Fibroblast of pulmonary artery (primary cell): ENCODE results near the gene HM13.

Source experiments
- DNase-seq: peaks from one replicate; pipeline ENCODE4 v3.0.0-alpha.2; 2010; ENCODE audit warnings: low read depth
- H3K4me3 ChIP-seq: replicated peaks from 2 replicates; pipeline ENCODE4 v1.5.1; 2011; ENCODE audit warnings: low read depth, mild to moderate bottlenecking, control low read depth, low read length, moderate library complexity
- CTCF ChIP-seq: IDR thresholded peaks from 2 replicates; pipeline ENCODE4 v1.5.1; 2011; ENCODE audit warnings: mild to moderate bottlenecking, control low read depth, low read length, inconsistent platforms; ENCODE audit errors: missing control alignments

The HM13 gene

GRCh38 chr20:31475472-31476293 lies 38.6 kb upstream of the HM13 start:
- no peak for TF ChIP-seq CTCF
- no peak for DNase-seq
- H3K4me3 ChIP-seq, result peak overlapping the region; percentile 48

GRCh38 chr20:31476294-31476585 lies 38.0 kb upstream of the HM13 start:
- TF ChIP-seq CTCF, result no peak
- no peak for DNase-seq
- H3K4me3 ChIP-seq, result no peak overlapping the region

DNA sequence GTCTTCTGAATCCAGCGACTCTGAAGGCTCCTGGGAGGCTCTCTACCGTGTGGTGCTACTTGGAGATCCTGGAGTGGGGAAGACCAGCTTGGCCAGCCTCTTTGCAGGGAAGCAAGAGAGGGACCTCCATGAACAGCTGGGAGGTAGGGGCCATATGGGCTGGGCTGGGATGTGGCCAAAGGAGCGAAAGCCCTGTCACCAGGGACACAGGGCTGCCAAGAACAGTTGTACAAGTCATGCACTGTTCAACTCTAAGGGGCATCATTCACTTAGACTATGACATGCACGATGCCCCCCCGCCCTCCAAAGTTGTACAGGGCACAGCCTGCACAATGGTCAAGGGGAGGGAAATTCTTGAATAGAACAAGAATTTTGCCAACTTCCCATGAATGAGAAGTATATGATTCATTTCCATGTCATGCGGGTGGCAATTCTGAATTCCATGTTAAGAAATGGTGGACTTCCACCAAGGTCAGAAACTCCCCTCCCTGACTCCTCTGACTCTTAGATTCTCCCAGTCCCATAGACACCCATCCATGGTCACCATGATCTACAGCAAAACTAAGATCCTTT lies 37.5 kb upstream of the HM13 start:
- no peak for TF ChIP-seq CTCF
- DNase-seq, result peak; percentile 56
- no peak overlapping the region for H3K4me3 ChIP-seq

GRCh38 chr20:31484001-31484400 lies 30.2 kb upstream of the HM13 start:
- no peak for TF ChIP-seq CTCF
- no peak for DNase-seq
- H3K4me3 ChIP-seq, result no peak overlapping the region

- TF ChIP-seq CTCF, result no peak
- peak; percentile 86 for DNase-seq
- H3K4me3 ChIP-seq, result peak overlapping the region; percentile 28
Observed at GRCh38 chr20:31485450-31486339, 28.5 kb upstream of the HM13 start.

- H3K4me3 ChIP-seq, result no peak overlapping the region
- no peak for TF ChIP-seq CTCF
- DNase-seq, result no peak
Observed at GRCh38 chr20:31488115-31488514, 26.1 kb upstream of the HM13 start.
